Stimulated activated CD4-positive, alpha-beta T cell treated with anti-CD3 and anti-CD28 coated beads, Interleukin-12 subunit alpha, Interleukin-12 subunit beta, amount 100 ng/mL, for 24 hours (primary cell): Measurements from ENCODE around the gene FAM13A.

Source experiments
- DNase-seq, 2 experiments: peaks; one replicate each; pipeline ENCODE4 v3.0.0-alpha.2; 2020; ENCODE audit warnings: low read depth in 2 of 2

FAM13A gene

GRCh38 chr4:88747351-88747750, 309.6 kb downstream of the FAM13A start:
- DNase-seq: no peak

DNA sequence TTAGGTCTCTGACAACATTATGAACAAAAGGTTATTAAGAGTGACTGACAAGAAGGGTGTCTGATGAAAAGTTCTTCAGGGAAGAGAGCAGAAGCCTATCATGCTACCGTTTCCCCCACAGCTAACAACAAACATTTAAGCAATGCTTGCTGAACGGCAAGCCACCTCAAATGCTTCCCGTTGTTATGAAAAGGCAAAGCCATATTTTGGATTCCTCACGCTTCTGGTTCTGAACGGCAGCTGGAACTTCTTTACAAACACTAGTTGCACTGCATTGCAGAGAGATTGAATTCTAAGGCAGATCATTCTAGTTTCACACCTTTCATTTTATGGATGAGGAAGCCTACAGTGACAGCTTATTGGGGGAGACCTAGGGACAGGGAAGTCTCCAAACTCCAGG, 310.8 kb downstream of the FAM13A start:
- no peak for DNase-seq

- no peak for DNase-seq
Observed at GRCh38 chr4:88745581-88746163, 311.3 kb downstream of the FAM13A start.

- DNase-seq: no peak
Observed at GRCh38 chr4:88745175-88745574, 311.8 kb downstream of the FAM13A start.

- no peak for DNase-seq
Observed at GRCh38 chr4:88744609-88745008, 312.4 kb downstream of the FAM13A start.

GRCh38 chr4:88743696-88744095, 313.3 kb downstream of the FAM13A start:
- DNase-seq: no peak

- no peak for DNase-seq
Observed at GRCh38 chr4:88742561-88742960, 314.4 kb downstream of the FAM13A start.

DNA sequence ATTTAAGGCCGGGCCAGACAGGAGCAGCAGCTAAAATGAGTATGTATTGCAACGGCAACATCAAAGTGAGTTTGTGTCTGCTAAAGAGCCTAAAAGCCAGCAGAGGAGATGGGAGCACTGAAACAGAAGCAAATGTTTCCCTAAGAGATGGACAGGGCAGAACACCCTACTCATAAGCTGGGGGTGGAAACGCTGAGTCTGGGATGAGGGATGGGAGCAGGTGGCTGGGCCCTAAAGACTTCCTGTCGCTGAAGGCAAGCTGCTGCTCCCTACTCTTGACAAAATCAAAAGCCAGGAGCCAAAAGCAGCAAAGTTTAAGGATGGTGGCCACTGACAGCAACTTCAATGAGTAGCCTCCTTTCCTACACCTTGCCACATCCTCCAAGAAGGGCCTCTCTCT, 318.8 kb downstream of the FAM13A start:
- no peak for DNase-seq

DNA sequence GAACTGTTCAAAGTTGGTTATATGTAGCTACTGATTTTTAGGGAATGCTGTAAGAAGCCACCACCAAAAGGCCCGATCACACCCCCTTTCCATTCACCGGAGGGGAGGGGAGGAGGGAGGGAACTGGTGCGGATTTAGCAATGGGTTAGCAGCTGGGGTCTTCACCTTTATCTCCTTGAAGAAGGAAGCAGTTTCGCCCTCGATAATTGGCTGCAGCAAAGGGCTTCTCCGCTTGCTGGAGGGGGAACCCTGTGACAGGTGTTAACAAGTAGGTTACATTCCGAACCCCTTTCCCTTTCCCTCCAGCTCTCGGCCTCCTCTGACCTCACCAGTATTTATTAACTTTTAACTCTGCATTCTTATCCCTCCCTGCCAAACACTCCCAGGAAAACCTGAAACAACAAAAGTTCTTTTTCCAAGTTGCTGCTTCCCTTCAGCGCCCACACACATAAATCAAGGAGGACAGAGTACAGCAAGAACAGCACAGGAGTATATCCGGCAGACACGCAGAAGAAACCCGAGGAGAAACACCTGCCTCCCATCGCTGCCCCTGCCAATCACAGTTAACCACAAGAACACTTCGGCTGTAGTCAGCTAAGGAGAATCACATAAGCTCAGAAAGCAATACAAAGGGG, 319.6 kb downstream of the FAM13A start:
- DNase-seq: peak in 1 of 2 experiments; percentile 2

GRCh38 chr4:88736264-88736663, 320.7 kb downstream of the FAM13A start:
- no peak for DNase-seq

DNA sequence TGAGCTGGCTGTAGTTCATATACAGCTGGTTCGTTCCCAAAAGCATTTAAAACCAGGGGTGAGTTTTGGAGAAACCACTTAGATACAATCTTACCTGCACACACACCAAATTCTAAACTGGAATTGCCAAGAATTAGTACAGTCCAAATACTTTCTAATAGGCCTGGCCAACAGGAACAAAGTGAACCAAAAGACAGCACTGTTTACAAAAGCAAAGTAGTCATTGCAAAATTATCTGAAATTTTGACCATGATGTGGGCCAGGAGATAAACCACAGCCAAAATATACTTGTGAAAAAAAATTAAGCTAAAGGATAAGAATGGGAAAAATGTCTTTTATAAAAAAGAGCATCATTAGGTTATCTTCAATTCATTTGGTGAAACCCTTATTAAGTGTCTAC, 321.4 kb downstream of the FAM13A start:
- DNase-seq: no peak

- no peak for DNase-seq
Observed at GRCh38 chr4:88734403-88734949, 322.5 kb downstream of the FAM13A start.

- DNase-seq: no peak
Observed at GRCh38 chr4:88732714-88733368, 324.1 kb downstream of the FAM13A start.

GRCh38 chr4:88731381-88731780, 325.6 kb downstream of the FAM13A start:
- DNase-seq: no peak

DNA sequence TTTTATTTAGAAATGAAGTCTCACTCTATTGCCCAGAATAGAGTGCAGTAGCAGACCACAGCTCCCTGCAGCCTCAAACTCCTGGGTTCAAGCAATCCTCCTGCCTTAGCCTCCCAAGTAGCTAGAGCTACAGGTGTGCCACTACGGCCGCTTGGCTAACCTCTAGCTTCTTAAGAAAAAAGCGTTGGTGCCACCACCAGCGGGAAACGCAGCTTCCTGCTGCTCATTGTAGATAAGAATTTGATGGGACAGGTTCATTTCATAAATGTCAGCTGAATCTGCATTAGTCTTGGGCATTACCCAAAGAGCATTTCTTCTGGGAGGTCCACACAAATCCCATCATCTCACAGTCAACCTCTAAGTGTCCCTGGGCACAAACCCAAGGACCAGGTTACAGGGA, 326.2 kb downstream of the FAM13A start:
- DNase-seq: no peak

GRCh38 chr4:88729146-88729760, 327.7 kb downstream of the FAM13A start:
- DNase-seq: no peak

- DNase-seq: no peak
Observed at GRCh38 chr4:88728146-88728545, 328.8 kb downstream of the FAM13A start.

- no peak for DNase-seq
Observed at GRCh38 chr4:88725986-88726385, 331.0 kb downstream of the FAM13A start.

DNA sequence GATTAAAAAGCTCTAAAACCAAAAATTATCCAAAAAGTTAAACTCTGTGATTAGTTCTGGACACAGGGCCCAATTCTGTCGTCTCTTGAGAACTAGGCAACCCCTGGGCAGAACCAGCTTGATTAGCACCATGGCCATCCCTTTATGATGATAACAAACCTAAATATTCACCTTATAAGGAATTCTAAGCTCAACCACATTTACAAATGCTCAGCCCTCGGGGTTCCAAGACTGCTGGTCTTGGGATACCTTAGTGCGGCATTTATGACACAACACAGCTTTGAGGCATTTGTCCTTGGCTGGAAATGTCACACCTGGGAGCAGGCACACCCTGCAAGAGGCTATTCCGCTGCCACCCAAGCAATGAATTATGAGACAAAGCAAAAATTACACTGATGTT, 331.8 kb downstream of the FAM13A start:
- no peak for DNase-seq

- no peak for DNase-seq
Observed at GRCh38 chr4:88724406-88724805, 332.6 kb downstream of the FAM13A start.

DNA sequence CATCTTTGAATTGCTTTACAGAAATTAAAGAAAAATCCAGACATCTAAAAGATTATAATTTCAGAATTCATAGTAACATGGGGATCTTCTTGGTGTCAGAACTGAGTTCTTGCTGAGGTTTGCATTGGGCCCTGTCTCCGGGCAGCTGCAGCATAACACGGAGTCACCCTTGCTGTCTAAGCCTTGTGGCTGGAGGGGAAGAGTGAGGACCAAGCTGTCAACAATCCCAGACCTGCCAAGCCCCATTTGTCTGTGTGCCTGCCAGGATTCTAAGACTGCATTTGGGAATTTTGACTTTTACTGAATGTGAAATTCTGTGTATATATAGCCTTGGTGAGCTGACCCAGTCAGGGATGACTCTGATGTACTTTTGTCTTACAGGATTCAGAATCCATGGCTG, 334.2 kb downstream of the FAM13A start:
- DNase-seq: no peak

DNA sequence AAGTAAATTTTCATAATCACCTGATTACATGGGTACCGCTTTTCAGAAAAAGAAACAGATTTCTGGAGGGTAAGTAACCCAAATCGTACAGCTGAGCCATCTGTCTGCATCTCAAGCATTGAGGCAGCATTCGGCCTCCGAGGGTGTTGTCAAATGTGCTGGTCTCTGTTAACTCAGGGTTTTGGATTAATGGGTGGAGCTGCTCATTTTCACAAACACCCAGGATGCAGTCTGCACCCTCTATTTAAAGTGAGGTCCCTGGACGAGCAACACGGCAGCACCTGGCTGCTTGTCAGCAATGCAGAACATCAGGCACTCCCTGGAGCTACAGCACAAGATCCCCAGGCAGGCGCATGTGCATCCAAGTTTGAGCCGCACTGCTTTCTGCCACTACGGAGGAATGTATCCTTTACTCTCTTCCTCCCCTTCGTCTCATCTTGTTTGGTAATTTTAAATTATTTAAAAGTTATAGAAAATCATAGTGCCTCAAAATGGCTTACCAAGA, 334.7 kb downstream of the FAM13A start:
- no peak for DNase-seq
